IMR-90 (cell line): Measurements from ENCODE around the gene PXMP2. TPM values are rescaled to one million over a fixed set of nuclear protein-coding genes. Genes with fewer than 3 reads are reported as not detected.

Experiments
- ATAC-seq: fragments of 200-7000 bp; cut with Tn5 transposase; 2 replicates; pipeline ENCODE4 v1.9.1; 2020; ENCODE audit warnings: low read depth, mild to moderate bottlenecking, moderate library complexity
- BruUV-seq: library from RNA; stranded (reverse); fragments of 400-500 nt; replicated peaks from 2 replicates; lab custom pipeline; 2021; lab: Mats Ljungman, UMichigan
- CTCF ChIA-PET: fragments of 300-600 bp; formaldehyde crosslinking; extraction: SDS; loops from one replicate; lab custom pipeline; 2021; ENCODE audit warnings: antibody characterized with exemption; lab: Yijun Ruan, JAX
- POLR2A ChIA-PET: fragments of 300-600 bp; sonication (Branson Sonifier 250); formaldehyde crosslinking; loops from one replicate; lab custom pipeline; 2022; ENCODE audit warnings: antibody characterized with exemption; ENCODE audit not compliant: unreplicated experiment; lab: Charles Lee
- DNase-seq: peaks from one replicate; pipeline ENCODE4 v3.0.0; 2013
- H2AFZ ChIP-seq: replicated peaks from 2 replicates; pipeline ENCODE3; 2013; ENCODE audit warnings: low read length, mild to moderate bottlenecking; ENCODE audit not compliant: poor library complexity
- H2AK5ac ChIP-seq: 2 replicates; pipeline ENCODE4 v1.6.1; 2013; ENCODE audit warnings: low read depth, low read length, inconsistent platforms
- H2AK9ac ChIP-seq: replicated peaks from 2 replicates; pipeline ENCODE3; 2013; ENCODE audit warnings: mild to moderate bottlenecking, low read depth, low read length, moderate library complexity; ENCODE audit not compliant: poor library complexity
- H2BK120ac ChIP-seq: 2 replicates; pipeline ENCODE4 v1.6.1; 2013; ENCODE audit warnings: low read depth, low read length, inconsistent platforms
- H2BK15ac ChIP-seq: 3 replicates; pipeline ENCODE4 v1.6.1; 2013; ENCODE audit warnings: low read depth, low read length, inconsistent platforms
- H2BK20ac ChIP-seq: 2 replicates; pipeline ENCODE4 v1.6.1; 2013; ENCODE audit warnings: low read depth, mild to moderate bottlenecking, inconsistent platforms, low read length, moderate library complexity
- H2BK5ac ChIP-seq: 2 replicates; pipeline ENCODE4 v1.6.1; 2013; ENCODE audit warnings: mild to moderate bottlenecking, low read depth, low read length, inconsistent platforms; ENCODE audit not compliant: poor library complexity, severe bottlenecking
- H3K14ac ChIP-seq: replicated peaks from 2 replicates; pipeline ENCODE4 v1.6.1; 2013; ENCODE audit warnings: low read depth, low read length, inconsistent platforms
- H3K18ac ChIP-seq: 2 replicates; pipeline ENCODE4 v1.6.1; 2013; ENCODE audit warnings: low read depth, low read length, control low read depth
- H3K23ac ChIP-seq: 2 replicates; pipeline ENCODE4 v1.6.1; 2013; ENCODE audit warnings: low read depth, low read length, inconsistent platforms
- H3K27ac ChIP-seq: 2 replicates; pipeline ENCODE4 v1.5.1; 2013; ENCODE audit warnings: mild to moderate bottlenecking, control low read depth, low read length; ENCODE audit not compliant: insufficient read depth
- H3K27me3 ChIP-seq: 2 replicates; pipeline ENCODE4 v1.6.1; 2013; ENCODE audit warnings: low read length; ENCODE audit not compliant: control insufficient read depth, insufficient read depth
- H3K36me3 ChIP-seq: 2 replicates; pipeline ENCODE4 v1.6.1; 2013; ENCODE audit warnings: low read length, mixed read lengths; ENCODE audit not compliant: control insufficient read depth, insufficient read depth
- H3K4ac ChIP-seq: 2 replicates; pipeline ENCODE4 v1.6.1; 2013; ENCODE audit warnings: low read depth, low read length, inconsistent platforms
- H3K4me1 ChIP-seq: 2 replicates; pipeline ENCODE4 v1.6.1; 2013; ENCODE audit warnings: low read length, mixed read lengths; ENCODE audit not compliant: control insufficient read depth, insufficient read depth
- H3K4me2 ChIP-seq: 2 replicates; pipeline ENCODE4 v1.6.1; 2013; ENCODE audit warnings: low read depth, mild to moderate bottlenecking, control low read depth, low read length, moderate library complexity
- H3K4me3 ChIP-seq: 2 replicates; pipeline ENCODE4 v1.5.1; 2013; ENCODE audit warnings: low read depth, mild to moderate bottlenecking, control low read depth, low read length, moderate library complexity; ENCODE audit not compliant: insufficient read depth
- H3K56ac ChIP-seq: 2 replicates; pipeline ENCODE4 v1.6.1; 2013; ENCODE audit warnings: low read length, inconsistent platforms; ENCODE audit not compliant: insufficient read depth; ENCODE audit errors: extremely low read depth
- H3K79me1 ChIP-seq, 2 experiments: 2 replicates each; pipeline ENCODE4 v1.6.1; 2013; ENCODE audit warnings: low read length in 2 of 2, inconsistent platforms in 1 of 2, low read depth in 1 of 2
- H3K9ac ChIP-seq: 2 replicates; pipeline ENCODE4 v1.6.1; 2013; ENCODE audit warnings: low read depth, low read length, control low read depth
- H3K9me1 ChIP-seq: 2 replicates; pipeline ENCODE4 v1.6.1; 2013; ENCODE audit warnings: low read length, inconsistent platforms; ENCODE audit not compliant: insufficient read depth
- H3K9me3 ChIP-seq: 2 replicates; pipeline ENCODE4 v1.6.1; 2013; ENCODE audit warnings: low read length; ENCODE audit not compliant: control insufficient read depth, insufficient read depth
- H4K20me1 ChIP-seq: 2 replicates; pipeline ENCODE4 v1.6.1; 2013; ENCODE audit warnings: low read length, inconsistent platforms; ENCODE audit not compliant: insufficient read depth
- H4K5ac ChIP-seq: 2 replicates; pipeline ENCODE4 v1.6.1; 2013; ENCODE audit warnings: mild to moderate bottlenecking, low read depth, low read length, control low read depth
- H4K8ac ChIP-seq, 2 experiments: 2 replicates each; pipeline ENCODE4 v1.6.1; 2013; ENCODE audit warnings: low read depth in 2 of 2, low read length in 2 of 2, control low read depth in 1 of 2, inconsistent platforms in 1 of 2
- H4K91ac ChIP-seq: 2 replicates; pipeline ENCODE4 v1.6.1; 2013; ENCODE audit warnings: low read depth, low read length, inconsistent platforms; ENCODE audit not compliant: insufficient read depth
- BHLHE40 ChIP-seq: fragments of 150-350 bp; IDR thresholded peaks from 2 replicates; pipeline ENCODE4 v1.6.1; 2016; ENCODE audit warnings: mild to moderate bottlenecking, low read depth, low read length
- CHD1 ChIP-seq: IDR thresholded peaks from 2 replicates; pipeline ENCODE4 v1.6.1; 2012; ENCODE audit warnings: low read depth, low read length, improper control_type of control experiment
- CTCF ChIP-seq: conservative IDR thresholded peaks from 2 replicates; pipeline ENCODE4 v1.5.1; 2012; ENCODE audit warnings: mild to moderate bottlenecking, low read depth, low read length, improper control_type of control experiment
- FOS ChIP-seq: fragments of 150-350 bp; IDR thresholded peaks from 2 replicates; pipeline ENCODE4 v1.6.1; 2016; ENCODE audit warnings: low read depth, low read length
- MAFK ChIP-seq: IDR thresholded peaks from 2 replicates; pipeline ENCODE4 v1.6.1; 2012; ENCODE audit warnings: low read depth, low read length, improper control_type of control experiment
- MAZ ChIP-seq: IDR thresholded peaks from 2 replicates; pipeline ENCODE4 v1.6.1; 2012; ENCODE audit warnings: low read depth, mild to moderate bottlenecking, low read length, improper control_type of control experiment, moderate library complexity, borderline replicate concordance
- NFE2L2 ChIP-seq: fragments of 150-350 bp; IDR thresholded peaks from 2 replicates; pipeline ENCODE4 v1.6.1; 2016; ENCODE audit warnings: low read depth, mild to moderate bottlenecking, low read length
- POLR2A ChIP-seq: IDR thresholded peaks from 2 replicates; pipeline ENCODE4 v1.6.1; 2012; ENCODE audit warnings: mild to moderate bottlenecking, low read depth, low read length
- RFX5 ChIP-seq: IDR thresholded peaks from 2 replicates; pipeline ENCODE4 v1.8.0; 2012; ENCODE audit warnings: low read depth, mild to moderate bottlenecking, low read length, moderate library complexity
- SMC3 ChIP-seq: fragments of 150-350 bp; IDR thresholded peaks from 2 replicates; pipeline ENCODE4 v1.6.1; 2016; ENCODE audit warnings: low read depth, mild to moderate bottlenecking, antibody characterized with exemption, low read length, moderate library complexity
- USF2 ChIP-seq: fragments of 150-350 bp; IDR thresholded peaks from 2 replicates; pipeline ENCODE4 v1.6.1; 2017; ENCODE audit warnings: mild to moderate bottlenecking, antibody characterized with exemption, low read length, low read depth
- WGBS, 2 experiments: methylation state at CpG; one replicate each; pipeline versions ENCODE4 v1.1.5 to v1.1.7; 2013; ENCODE audit warnings: missing lambda C conversion rate in 2 of 2; ENCODE audit not compliant: insufficient read length in 1 of 2; ENCODE audit errors: extremely low coverage in 2 of 2; 5-methylcytosine and 5-hydroxymethylcytosine counted together
- dilution Hi-C: fragments of 300-500 bp; cut with HindIII; formaldehyde crosslinking; loops from one replicate; pipeline ENCODE4 v1.14.3; 2018; ENCODE audit warnings: low sequenced_read_pairs; ENCODE audit not compliant: unreplicated experiment
- in situ Hi-C: fragments of 300-500 bp; cut with MboI; formaldehyde crosslinking; loops from 3 replicates; pipeline ENCODE4 v1.14.3; 2019; ENCODE audit warnings: low sequenced_read_pairs, inconsistent platforms, mixed read lengths
- intact Hi-C: fragments of 100-400 bp; cut with micrococcal nuclease; formaldehyde crosslinking; loops from 2 replicates; pipeline ENCODE4 v1.10.0; 2022
- polyA plus RNA-seq, 3 experiments: library from polyadenylated mRNA; depleted of rRNA; stranded (reverse); fragments of >200 nt; gene quantifications; 2 replicates each; pipeline ENCODE4 v1.2.3, GENCODE V29; 2012; ENCODE audit warnings: low replicate concordance in 1 of 3
- total RNA-seq: library from RNA; depleted of rRNA; stranded (reverse); fragments of >200 nt; gene quantifications from 2 replicates; pipeline ENCODE4 v1.2.3, GENCODE V29; 2012
- TF ChIP-seq, protein P1 (sequence below): fragments of 150-350 bp; IDR thresholded peaks from 2 replicates; pipeline ENCODE4 v1.6.1; 2016; ENCODE audit warnings: low read depth, mild to moderate bottlenecking, low read length, moderate library complexity, borderline replicate concordance

PXMP2 gene
- total and polyA plus RNA-seq, 2 of the 4 experiments (the other 2 are of a cell fraction), result 10.9 to 20.1 TPM

DNA sequence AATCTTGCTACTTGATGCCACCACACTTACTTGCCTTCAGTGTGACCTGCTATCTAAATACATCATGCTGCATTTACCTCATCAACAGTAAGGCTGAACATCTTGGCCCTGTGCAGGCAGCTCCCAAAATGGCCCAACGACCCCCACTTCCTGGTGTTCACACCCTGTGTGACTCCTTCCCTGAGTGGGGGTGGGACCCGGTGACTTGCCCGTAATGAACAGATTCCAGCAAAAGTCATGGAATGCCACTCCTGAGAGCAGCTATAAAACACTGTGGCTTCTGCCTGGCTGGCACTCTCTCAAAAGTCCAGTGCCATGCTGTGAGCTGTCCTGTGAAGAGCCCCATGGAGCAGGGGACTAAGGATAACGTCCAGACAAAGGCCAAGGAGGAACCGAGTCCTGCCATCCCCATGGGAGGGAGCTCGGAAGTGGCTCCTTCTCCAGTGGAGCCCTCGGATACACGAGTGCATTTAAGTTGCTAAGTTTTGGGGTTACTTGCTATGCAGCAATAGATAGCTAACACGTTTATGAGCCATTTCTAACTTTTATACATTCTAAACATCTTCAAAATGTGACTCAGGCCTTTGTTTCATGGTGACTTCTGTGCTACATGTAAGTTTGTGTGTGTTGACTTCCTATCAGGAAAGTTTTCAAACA, 35.8 kb upstream of the PXMP2 start:
- H3K9me1 ChIP-seq, result no peaks in the 10 kb centered on the region
- no peak overlapping the region for H3K27ac ChIP-seq
- H3K9ac ChIP-seq, result no peak overlapping the region
- no CpG with 5 or more reads among the region's 9 CpGs for WGBS, 2 experiments
- intact Hi-C loops, result no loop called here
- dilution Hi-C loops, result no loop called here
- H2BK15ac ChIP-seq, result no peak overlapping the region
- H3K14ac ChIP-seq, result no peak overlapping the region
- H3K79me1 ChIP-seq, result no peaks in the 10 kb centered on the region
- H4K20me1 ChIP-seq, result no peaks in the 10 kb centered on the region
- ChIA-PET CTCF (no interaction called here), POLR2A (no interaction called here)
- no peak overlapping the region for H2BK20ac ChIP-seq
- no peak overlapping the region for H3K56ac ChIP-seq
- no peak overlapping the region for H3K4me2 ChIP-seq
- H4K8ac ChIP-seq, result no peak overlapping the region
- H2AFZ ChIP-seq, result no peak overlapping the region
- peak overlapping the region; percentile 33 for H2AK9ac ChIP-seq
- ATAC-seq (no peak), DNase-seq (no peak)
- H4K91ac ChIP-seq, result no peak overlapping the region
- no peaks in the 10 kb centered on the region for H3K27me3 ChIP-seq
- BruUV-seq, result no TSS peak
- H3K23ac ChIP-seq, result no peak overlapping the region
- in situ Hi-C loops, result no loop called here
- no peak overlapping the region for H3K18ac ChIP-seq
- no peaks in the 10 kb centered on the region for H3K9me3 ChIP-seq
- H4K5ac ChIP-seq, result no peak overlapping the region
- no peaks in the 10 kb centered on the region for H3K4me1 ChIP-seq
- no peak overlapping the region for H2BK120ac ChIP-seq
- no peak overlapping the region for H3K4me3 ChIP-seq
- H3K36me3 ChIP-seq, result peaks cover 21% of the 10 kb centered on the region
- TF ChIP-seq, protein P1, sequence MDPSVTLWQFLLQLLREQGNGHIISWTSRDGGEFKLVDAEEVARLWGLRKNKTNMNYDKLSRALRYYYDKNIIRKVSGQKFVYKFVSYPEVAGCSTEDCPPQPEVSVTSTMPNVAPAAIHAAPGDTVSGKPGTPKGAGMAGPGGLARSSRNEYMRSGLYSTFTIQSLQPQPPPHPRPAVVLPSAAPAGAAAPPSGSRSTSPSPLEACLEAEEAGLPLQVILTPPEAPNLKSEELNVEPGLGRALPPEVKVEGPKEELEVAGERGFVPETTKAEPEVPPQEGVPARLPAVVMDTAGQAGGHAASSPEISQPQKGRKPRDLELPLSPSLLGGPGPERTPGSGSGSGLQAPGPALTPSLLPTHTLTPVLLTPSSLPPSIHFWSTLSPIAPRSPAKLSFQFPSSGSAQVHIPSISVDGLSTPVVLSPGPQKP, result no peak
- TF ChIP-seq BHLHE40 (no peak), MAFK (no peak), MAZ (no peak), RFX5 (no peak), CTCF (no peak), NFE2L2 (no peak), SMC3 (no peak), USF2 (no peak), POLR2A (no peak), CHD1 (no peak), FOS (no peak)
- no peak overlapping the region for H3K4ac ChIP-seq
- H2AK5ac ChIP-seq, result no peak overlapping the region
- H2BK5ac ChIP-seq, result no peak overlapping the region
